ENCODE results near the gene IL37. TPM values are rescaled to one million over a fixed set of nuclear protein-coding genes. Genes with fewer than 3 reads are reported as not detected.

Gene IL37
- total RNA-seq, 1 donor from 2014 or later: not detected

GRCh38 chr2:112916625-112917247, 5.8 kb downstream of the IL37 start:
- TF ChIP-seq CTCF (IDR thresholded peaks at IDR 0.05; ENCODE audit: partially characterized antibody, unreplicated experiment): no peak
- H3K4me3 Mint-ChIP-seq (ENCODE audit: unreplicated experiment): no peak overlapping the region
- no peak for DNase-seq
- H3K27me3 Mint-ChIP-seq (ENCODE audit: unreplicated experiment): peaks cover 7% of the 10 kb centered on the region
- H3K4me1 Mint-ChIP-seq (ENCODE audit: low read depth, unreplicated experiment): peaks cover 15% of the 10 kb centered on the region
- H3K9me3 Mint-ChIP-seq (ENCODE audit: unreplicated experiment): no peaks in the 10 kb centered on the region
- H3K36me3 Mint-ChIP-seq (ENCODE audit: unreplicated experiment): no peaks in the 10 kb centered on the region
- no peak overlapping the region for H3K27ac Mint-ChIP-seq (ENCODE audit: unreplicated experiment)

DNA sequence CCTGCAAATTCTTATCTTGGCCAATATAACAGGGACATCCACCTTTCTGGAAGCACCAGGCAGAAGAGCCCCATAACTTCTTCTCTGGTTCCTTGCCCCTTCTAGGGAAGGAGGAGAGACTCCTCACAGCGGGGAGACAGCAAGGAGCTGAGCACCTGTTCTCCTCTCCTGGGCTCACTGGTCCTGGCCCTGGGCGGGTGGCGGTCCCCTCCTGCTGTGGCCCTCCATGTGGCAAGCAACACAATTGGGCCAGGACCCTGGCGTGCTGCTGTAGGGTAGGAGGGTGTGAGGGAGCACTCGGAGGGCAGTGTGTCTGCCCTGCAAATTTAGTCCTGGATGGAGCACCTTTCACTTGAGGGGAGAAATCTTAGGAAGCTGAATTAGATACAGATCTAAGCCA, 6.9 kb downstream of the IL37 start:
- Mint-ChIP-seq H3K27ac (ENCODE audit: unreplicated experiment) (peak overlapping the region; percentile 77), H3K27me3 (ENCODE audit: unreplicated experiment) (peaks cover 4% of the 10 kb centered on the region)
- no peak for TF ChIP-seq CTCF (IDR thresholded peaks at IDR 0.05; ENCODE audit: partially characterized antibody, unreplicated experiment)

DNA sequence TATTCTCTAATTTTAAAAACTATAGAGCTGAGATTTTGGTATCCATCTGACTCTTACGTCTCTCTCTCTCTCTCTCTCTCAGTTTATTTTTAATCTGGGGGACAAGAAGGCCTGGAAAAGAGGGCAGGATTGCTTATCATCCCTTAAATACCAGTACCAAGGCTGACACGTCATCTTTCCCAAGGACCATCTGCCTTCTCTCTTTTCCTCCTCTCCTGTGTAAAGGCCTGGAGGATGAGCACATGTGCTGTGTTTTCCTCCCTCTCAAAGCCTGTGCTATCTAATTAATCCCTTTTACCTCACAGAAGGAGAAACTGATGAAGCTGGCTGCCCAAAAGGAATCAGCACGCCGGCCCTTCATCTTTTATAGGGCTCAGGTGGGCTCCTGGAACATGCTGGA, 7.3 kb downstream of the IL37 start:
- peaks cover 4% of the 10 kb centered on the region for H3K27me3 Mint-ChIP-seq (ENCODE audit: unreplicated experiment)
- H3K27ac Mint-ChIP-seq (ENCODE audit: unreplicated experiment): peak overlapping the region; percentile 77
- H3K4me3 Mint-ChIP-seq (ENCODE audit: unreplicated experiment): no peak overlapping the region
- no peaks in the 10 kb centered on the region for H3K36me3 Mint-ChIP-seq (ENCODE audit: unreplicated experiment)
- no peak for DNase-seq
- TF ChIP-seq CTCF (IDR thresholded peaks at IDR 0.05; ENCODE audit: partially characterized antibody, unreplicated experiment): no peak
- peaks cover 8% of the 10 kb centered on the region for H3K4me1 Mint-ChIP-seq (ENCODE audit: low read depth, unreplicated experiment)
- no peaks in the 10 kb centered on the region for H3K9me3 Mint-ChIP-seq (ENCODE audit: unreplicated experiment)

More for the DNA sequence above, 6.9 kb downstream of the IL37 start:
- Mint-ChIP-seq H3K4me3 (ENCODE audit: unreplicated experiment) (no peak overlapping the region), H3K4me1 (ENCODE audit: low read depth, unreplicated experiment) (peaks cover 9% of the 10 kb centered on the region), H3K9me3 (ENCODE audit: unreplicated experiment) (no peaks in the 10 kb centered on the region), H3K36me3 (ENCODE audit: unreplicated experiment) (no peaks in the 10 kb centered on the region)
- no peak for DNase-seq

DNA sequence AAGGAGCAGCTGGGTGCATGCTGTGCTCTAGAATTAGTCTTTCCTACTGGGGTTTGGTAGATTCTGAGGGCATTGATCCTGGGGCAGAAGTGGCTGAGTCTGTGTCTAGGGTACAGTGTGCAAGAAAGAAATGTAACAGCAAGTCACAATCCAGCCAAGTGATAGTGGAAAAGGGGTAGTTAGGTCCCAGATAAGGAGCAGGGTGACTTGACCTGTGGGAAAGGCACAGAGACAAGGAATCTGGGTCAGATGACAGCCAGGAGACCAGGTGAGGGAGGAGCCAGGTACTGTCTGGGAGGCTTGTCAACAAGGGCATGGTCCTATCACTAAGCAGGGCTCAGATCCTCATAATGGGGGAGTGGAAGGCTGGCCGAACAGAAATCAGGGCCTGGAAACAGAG, 8.1 kb downstream of the IL37 start:
- H3K9me3 Mint-ChIP-seq (ENCODE audit: unreplicated experiment): no peaks in the 10 kb centered on the region
- DNase-seq: no peak
- H3K27me3 Mint-ChIP-seq (ENCODE audit: unreplicated experiment): peaks cover 4% of the 10 kb centered on the region
- no peak overlapping the region for H3K4me3 Mint-ChIP-seq (ENCODE audit: unreplicated experiment)
- peaks cover 8% of the 10 kb centered on the region for H3K4me1 Mint-ChIP-seq (ENCODE audit: low read depth, unreplicated experiment)
- H3K27ac Mint-ChIP-seq (ENCODE audit: unreplicated experiment): peak overlapping the region; percentile 33
- no peak for TF ChIP-seq CTCF (IDR thresholded peaks at IDR 0.05; ENCODE audit: partially characterized antibody, unreplicated experiment)
- H3K36me3 Mint-ChIP-seq (ENCODE audit: unreplicated experiment): no peaks in the 10 kb centered on the region

DNA sequence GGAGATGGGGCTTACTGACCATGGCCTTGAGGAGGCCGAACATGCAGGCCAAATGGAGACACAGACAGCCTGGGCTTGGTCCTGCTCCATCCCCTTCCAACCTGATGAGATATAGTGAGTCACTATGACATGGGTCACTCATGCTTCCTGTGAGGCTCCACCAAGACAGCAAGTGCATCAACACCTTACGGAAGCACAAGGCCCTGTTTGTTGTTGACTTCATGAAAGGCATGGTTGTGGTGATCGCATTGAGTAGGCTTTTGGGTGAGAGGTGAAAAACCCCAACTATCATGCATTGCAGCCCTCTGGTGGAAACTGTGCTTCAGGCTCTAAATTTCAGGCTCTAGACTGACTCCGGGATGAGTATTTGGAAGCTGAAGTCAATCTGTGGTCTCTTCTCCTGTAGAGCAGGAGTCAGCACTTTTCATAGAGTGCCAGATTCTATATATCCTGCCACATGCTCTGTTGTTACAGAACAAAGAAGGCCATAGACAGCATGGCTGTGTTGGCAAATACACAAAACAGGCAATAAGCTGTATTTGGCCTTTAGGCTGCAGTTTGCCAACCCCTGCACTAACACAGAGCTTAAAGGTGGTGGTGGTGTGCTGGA, 10.1 kb downstream of the IL37 start:
- H3K27me3 Mint-ChIP-seq (ENCODE audit: unreplicated experiment): peaks cover 4% of the 10 kb centered on the region

More for the DNA sequence above, 10.1 kb downstream of the IL37 start:
- Mint-ChIP-seq H3K4me1 (ENCODE audit: low read depth, unreplicated experiment) (peaks cover 8% of the 10 kb centered on the region), H3K9me3 (ENCODE audit: unreplicated experiment) (no peaks in the 10 kb centered on the region), H3K4me3 (ENCODE audit: unreplicated experiment) (no peak overlapping the region), H3K36me3 (ENCODE audit: unreplicated experiment) (no peaks in the 10 kb centered on the region), H3K27ac (ENCODE audit: unreplicated experiment) (no peak overlapping the region)
- no peak for TF ChIP-seq CTCF (IDR thresholded peaks at IDR 0.05; ENCODE audit: partially characterized antibody, unreplicated experiment)
- DNase-seq: no peak

Data from glutamatergic neuron (in vitro differentiated cells).